ENCODE results near the gene CDC6. TPM values are rescaled to one million over a fixed set of nuclear protein-coding genes. Genes with fewer than 3 reads are reported as not detected.

Gene CDC6, protein sequence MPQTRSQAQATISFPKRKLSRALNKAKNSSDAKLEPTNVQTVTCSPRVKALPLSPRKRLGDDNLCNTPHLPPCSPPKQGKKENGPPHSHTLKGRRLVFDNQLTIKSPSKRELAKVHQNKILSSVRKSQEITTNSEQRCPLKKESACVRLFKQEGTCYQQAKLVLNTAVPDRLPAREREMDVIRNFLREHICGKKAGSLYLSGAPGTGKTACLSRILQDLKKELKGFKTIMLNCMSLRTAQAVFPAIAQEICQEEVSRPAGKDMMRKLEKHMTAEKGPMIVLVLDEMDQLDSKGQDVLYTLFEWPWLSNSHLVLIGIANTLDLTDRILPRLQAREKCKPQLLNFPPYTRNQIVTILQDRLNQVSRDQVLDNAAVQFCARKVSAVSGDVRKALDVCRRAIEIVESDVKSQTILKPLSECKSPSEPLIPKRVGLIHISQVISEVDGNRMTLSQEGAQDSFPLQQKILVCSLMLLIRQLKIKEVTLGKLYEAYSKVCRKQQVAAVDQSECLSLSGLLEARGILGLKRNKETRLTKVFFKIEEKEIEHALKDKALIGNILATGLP
- total RNA-seq: 10 to 100 TPM; 52.8 to 54.5 TPM

DNA sequence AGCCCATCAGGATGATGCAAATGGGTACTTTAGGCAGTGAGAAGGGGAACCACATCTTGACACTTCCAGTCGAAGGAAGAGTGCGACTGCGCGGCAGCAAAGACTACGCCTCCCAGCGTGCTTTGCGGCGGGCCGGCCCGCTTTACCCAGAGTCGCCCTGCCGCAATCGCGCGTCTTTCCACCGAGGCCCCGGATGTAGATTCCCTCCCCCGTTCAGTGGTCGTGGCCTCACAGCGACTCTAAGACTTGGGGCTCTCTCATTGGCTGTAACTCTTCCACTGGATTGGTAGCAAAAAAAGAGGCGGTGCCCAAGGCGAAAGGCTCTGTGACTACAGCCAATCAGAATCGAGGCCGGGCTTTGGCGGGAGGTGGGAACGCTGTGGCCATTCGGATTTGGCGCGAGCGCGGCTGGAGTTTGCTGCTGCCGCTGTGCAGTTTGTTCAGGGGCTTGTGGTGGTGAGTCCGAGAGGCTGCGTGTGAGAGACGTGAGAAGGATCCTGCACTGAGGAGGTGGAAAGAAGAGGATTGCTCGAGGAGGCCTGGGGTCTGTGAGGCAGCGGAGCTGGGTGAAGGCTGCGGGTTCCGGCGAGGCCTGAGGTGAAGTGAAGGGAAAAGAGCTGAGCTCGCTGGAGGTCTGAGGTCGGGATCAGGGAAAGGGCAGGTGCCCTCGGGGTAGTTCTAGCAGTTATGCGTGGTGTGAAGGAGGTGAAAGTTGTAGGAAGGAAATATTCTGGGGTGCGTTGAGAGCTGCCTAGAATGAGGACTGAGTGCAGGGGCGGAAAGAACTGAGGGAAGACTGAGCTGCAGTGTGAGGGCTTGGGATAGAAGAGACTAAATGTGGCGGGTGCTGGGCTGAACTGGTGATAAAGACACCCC, at the start of gene CDC6:
Gene CDC6, plus strand, starts transcription at position 386 of the 876 bp plus-strand sequence. CDS start 1,542 bp downstream, outside the sequence.

DNA sequence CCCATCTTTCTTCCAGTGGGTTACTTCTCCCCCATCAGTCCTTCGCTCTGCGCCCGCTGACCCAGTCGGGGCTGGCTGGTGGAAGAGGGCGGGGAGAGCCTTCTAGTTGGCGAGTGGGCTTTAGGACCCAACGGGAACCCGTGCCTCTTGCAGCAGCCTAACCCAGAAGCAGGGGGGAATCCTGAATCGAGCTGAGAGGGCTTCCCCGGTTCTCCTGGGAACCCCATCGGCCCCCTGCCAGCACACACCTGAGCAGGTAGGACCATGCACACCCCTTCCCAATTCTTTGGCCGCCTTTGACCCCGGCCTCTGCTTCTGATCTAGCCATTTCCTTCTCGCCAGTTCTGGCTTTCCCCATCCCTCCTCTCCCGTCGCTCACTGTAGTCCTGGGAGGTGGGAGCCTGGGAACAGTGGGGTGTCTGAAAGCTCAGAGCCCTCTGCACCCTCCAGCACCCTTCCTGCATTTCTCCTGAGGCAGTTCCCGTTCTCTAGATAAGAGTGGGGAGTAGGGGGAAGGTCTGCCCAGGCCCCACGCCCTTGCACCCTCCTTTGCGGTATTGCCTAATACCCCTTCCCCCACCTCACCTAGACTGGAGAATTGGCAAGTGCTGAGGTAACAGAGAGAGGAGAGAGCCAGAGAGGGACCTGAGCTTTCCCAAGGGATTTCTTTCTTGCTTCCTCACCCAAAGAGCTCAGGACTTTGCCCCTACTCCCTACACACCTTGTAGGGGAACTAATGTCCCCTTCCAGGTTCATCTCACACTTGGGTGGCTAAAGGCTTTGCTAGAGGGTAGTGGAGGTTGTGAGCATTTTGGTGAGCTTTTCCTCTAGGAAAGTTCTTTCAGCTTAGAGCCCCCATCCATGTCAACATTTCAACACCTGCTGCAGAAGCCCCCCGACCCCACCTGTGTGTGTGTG, 21.6 kb downstream of the CDC6 start, which contains the start of gene RARA:
Gene RARA, plus strand, starts transcription at position 150 of the 918 bp plus-strand sequence. CDS start 22,039 bp downstream, outside the sequence.

Other genes starting within 250 kb of the CDC6 start
- 10 to 100 TPM; 77.7 to 84.6 TPM for gene MED24, start 233.5 kb upstream of the CDC6 start, total RNA-seq
- 1 to 10 TPM; 9.2 to 10.0 TPM for gene THRA, start 224.9 kb upstream of the CDC6 start, total RNA-seq
- gene NR1D1, start 187.3 kb upstream of the CDC6 start, total RNA-seq: 1 to 10 TPM; 5.1 to 5.9 TPM
- gene MSL1, start 165.9 kb upstream of the CDC6 start, total RNA-seq: 10 to 100 TPM; 89.9 to 95.7 TPM
- gene CASC3, start 147.3 kb upstream of the CDC6 start, total RNA-seq: 10 to 100 TPM; 81.1 to 81.3 TPM
- 1 to 10 TPM; 3.8 to 4.5 TPM for gene RAPGEFL1, start 110.4 kb upstream of the CDC6 start, total RNA-seq
- 10 to 100 TPM; 25.5 TPM for gene WIPF2, start 68.6 kb upstream of the CDC6 start, total RNA-seq
- gene RARA, start 21.3 kb downstream of the CDC6 start, total RNA-seq: 10 to 100 TPM; 63.5 TPM
- under 1 TPM in 1 of 2 experiments, not detected in 1; 0.26 TPM for gene GJD3, start 76.9 kb downstream of the CDC6 start, total RNA-seq
- 100 to 1,000 TPM; 340 to 372 TPM for gene TOP2A, start 130.0 kb downstream of the CDC6 start, total RNA-seq
- 10 to 100 TPM; 85.6 to 90.5 TPM for gene IGFBP4, start 155.6 kb downstream of the CDC6 start, total RNA-seq
- gene TNS4, start 213.7 kb downstream of the CDC6 start, total RNA-seq: 1 to 10 TPM; 5.7 to 6.3 TPM

Data from activated naive CD4-positive, alpha-beta T cell treated with anti-CD3 and anti-CD28 coated beads, Interleukin-2, amount 10 ng/mL, durations not matched to agents 5 hours and 36 hours (primary cell).